HG03045 (cell line): Measurements from ENCODE around the gene KCNK7.

Experiments
- ATAC-seq: cut with Tn5 transposase; IDR thresholded peaks from one replicate; pipeline ENCODE4 v1.9.1; 2021; ENCODE audit warnings: mild to moderate bottlenecking, moderate library complexity; ENCODE audit not compliant: unreplicated experiment

KCNK7 gene

GRCh38 chr11:65589444-65590239 is 6.0 kb downstream of the KCNK7 start:
- no peak for ATAC-seq

- peak; percentile 66 for ATAC-seq
Measured at GRCh38 chr11:65588199-65589054, 7.2 kb downstream of the KCNK7 start.

- ATAC-seq, result no peak
Measured at GRCh38 chr11:65586676-65587075, 8.9 kb downstream of the KCNK7 start.

- ATAC-seq, result no peak
Measured at GRCh38 chr11:65586247-65586630, 9.4 kb downstream of the KCNK7 start.

GRCh38 chr11:65585396-65586246 is 10.0 kb downstream of the KCNK7 start:
- ATAC-seq, result no peak

GRCh38 chr11:65584723-65585171 is 10.9 kb downstream of the KCNK7 start:
- ATAC-seq, result no peak

GRCh38 chr11:65584106-65584505 is 11.5 kb downstream of the KCNK7 start:
- no peak for ATAC-seq

- no peak for ATAC-seq
Measured at GRCh38 chr11:65583589-65583988, 12.0 kb downstream of the KCNK7 start.

GRCh38 chr11:65581928-65582327 is 13.7 kb downstream of the KCNK7 start:
- ATAC-seq, result no peak

- ATAC-seq, result no peak
Measured at GRCh38 chr11:65580756-65581155, 14.8 kb downstream of the KCNK7 start.

- no peak for ATAC-seq
Measured at GRCh38 chr11:65580031-65580692, 15.4 kb downstream of the KCNK7 start.

- ATAC-seq, result no peak
Measured at GRCh38 chr11:65579291-65579690, 16.3 kb downstream of the KCNK7 start.

- ATAC-seq, result no peak
Measured at GRCh38 chr11:65578667-65579066, 16.9 kb downstream of the KCNK7 start.

GRCh38 chr11:65578134-65578533 is 17.5 kb downstream of the KCNK7 start:
- no peak for ATAC-seq

GRCh38 chr11:65577756-65578109 is 17.9 kb downstream of the KCNK7 start:
- ATAC-seq, result no peak

- ATAC-seq, result no peak
Measured at GRCh38 chr11:65576867-65577755, 18.5 kb downstream of the KCNK7 start.

GRCh38 chr11:65576232-65576866 is 19.3 kb downstream of the KCNK7 start:
- no peak for ATAC-seq

GRCh38 chr11:65575568-65576231 is 19.9 kb downstream of the KCNK7 start, which contains the start of gene EHBP1L1:
Gene EHBP1L1 (plus strand): TSS chr11:65576053. CDS start chr11:65576303, 250 bp downstream.
- peak; percentile 19 for ATAC-seq
